HL-60/S4 treated with retinoic acid at 250 ng/mL for 4 days and 3 days (cell line): ENCODE data around the gene NLRC3.

Experiments
- in situ Hi-C: fragments of 300-500 bp; cut with MboI; formaldehyde crosslinking; loops from 2 replicates; pipeline ENCODE4 v1.7.0; 2022; ENCODE audit warnings: low sequenced_read_pairs

Gene NLRC3

GRCh38 chr16:3599121-3599520, 21.9 kb upstream of the NLRC3 start:
- in situ Hi-C loops = no loop called here

DNA sequence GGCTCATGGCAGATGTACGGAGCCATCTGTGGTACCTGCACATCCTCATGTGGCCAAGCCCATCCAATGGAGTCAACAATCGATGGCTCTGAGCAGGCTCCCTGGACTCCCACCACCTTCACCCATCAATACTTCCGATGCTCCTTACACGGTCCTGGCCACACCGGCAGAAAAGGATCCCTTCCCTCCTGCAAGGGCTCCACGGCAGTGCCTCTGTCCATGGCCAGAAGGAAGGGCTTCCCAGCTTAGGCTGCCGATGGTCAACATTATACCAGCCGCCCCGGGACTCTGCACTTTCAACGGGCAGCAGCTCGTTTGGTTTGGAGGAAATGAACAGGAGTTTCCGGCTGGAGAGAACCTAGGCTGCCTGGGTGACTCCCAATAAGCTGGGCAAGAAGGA, 21.0 kb upstream of the NLRC3 start:
- in situ Hi-C loops = no loop called here

DNA sequence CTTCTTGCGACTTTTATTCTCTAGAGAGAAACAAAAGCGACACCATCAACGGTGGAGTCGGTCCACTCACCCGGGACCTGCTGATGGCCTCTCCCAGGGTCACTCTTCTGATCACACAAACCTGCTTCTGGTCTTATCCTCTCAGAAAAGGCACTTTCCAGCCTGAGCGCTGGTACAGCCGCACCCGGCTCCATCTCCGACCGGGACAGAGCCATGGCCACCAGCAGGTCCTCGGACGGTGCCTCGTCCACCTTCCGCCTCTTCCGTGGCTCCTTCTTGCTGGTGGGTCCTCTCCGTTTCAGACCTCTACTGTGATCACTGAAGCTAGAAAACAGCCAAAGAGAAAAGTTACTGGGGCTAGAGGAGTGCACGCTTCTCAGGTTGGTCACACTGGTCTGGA, 20.5 kb upstream of the NLRC3 start:
- in situ Hi-C loops = no loop called here

DNA sequence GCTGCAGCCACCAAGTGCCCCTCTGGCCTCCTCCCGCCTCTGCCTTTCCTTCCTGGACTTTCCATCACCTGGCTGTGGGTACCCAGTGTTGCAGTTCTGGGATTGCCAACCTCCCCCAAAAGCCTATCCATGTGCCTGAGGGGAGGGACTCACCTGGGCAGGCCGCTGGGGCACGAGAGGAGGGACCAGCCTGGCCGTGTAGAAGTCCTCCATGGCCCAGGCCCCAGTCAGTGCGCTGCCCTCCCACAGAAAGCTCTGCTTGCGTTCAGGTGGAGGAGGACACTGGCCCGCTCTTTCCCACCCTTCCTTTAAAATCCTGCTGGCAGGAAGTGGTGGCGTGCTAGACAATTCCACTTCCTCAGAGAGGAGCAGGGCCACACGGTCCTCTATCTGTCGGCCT, 20.0 kb upstream of the NLRC3 start:
- in situ Hi-C loops = no loop called here

DNA sequence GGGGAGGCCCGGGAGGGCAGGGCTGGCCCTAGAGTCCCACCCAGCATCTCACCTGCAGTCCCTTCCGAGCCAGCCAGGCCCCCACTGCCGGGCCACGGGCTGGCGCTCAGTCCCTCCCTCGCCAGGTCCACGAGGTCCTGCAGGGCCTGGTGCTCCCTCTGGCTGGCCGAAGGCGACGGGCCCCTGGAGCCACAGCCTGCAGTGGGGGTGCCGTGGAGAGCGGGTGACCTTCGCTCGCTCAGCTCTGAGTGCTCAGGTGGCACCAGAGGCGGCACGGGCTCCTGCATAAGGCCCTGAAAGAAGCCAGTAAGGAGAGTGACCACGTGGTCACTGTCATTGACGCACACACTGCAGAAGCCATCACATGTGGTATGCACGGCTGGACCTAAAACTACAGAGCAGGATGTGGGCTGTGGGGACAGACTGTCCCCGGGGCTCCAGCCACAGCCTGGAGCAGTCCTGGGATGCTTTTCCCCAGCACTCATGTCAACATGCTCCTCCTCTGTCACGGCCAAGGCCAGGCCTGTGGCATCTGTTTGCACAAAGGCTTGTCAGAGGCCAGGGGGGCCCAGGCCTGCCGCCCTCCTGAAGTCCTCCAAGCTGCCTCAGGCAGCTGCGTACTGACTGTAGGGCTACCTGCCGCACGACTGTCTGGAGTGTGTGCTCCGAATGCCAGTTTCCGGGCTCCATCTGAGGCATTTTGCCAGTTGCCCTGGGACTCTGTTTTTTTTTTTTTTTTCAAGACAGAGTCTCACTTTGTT, 19.1 kb upstream of the NLRC3 start:
- in situ Hi-C loops = no loop called here

- in situ Hi-C loops = no loop called here
Observed at GRCh38 chr16:3595521-3596021, 18.4 kb upstream of the NLRC3 start.

- in situ Hi-C loops = no loop called here
Observed at GRCh38 chr16:3595110-3595486, 17.9 kb upstream of the NLRC3 start.

- in situ Hi-C loops = no loop called here
Observed at GRCh38 chr16:3594316-3595109, 17.3 kb upstream of the NLRC3 start.

DNA sequence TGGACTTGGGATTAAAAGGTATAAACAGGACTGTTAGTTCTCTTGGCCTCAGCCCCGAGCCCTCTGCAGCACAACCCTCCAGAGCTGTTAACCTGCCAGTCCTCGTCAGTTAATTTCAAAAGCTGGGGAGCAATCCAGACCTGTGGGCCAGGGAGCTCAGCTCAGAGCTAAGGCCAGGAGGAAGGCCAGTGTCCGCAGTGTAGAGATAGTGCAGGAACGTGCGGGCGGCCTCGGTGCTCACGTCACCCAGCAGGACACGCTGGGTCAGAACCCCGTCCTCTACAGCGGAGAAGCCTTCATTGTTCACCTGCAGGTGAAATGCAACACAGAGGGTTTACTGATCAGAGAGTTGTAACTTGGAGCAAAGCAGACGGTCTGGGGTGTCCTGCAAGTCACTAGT, 15.4 kb upstream of the NLRC3 start:
- in situ Hi-C loops = no loop called here

DNA sequence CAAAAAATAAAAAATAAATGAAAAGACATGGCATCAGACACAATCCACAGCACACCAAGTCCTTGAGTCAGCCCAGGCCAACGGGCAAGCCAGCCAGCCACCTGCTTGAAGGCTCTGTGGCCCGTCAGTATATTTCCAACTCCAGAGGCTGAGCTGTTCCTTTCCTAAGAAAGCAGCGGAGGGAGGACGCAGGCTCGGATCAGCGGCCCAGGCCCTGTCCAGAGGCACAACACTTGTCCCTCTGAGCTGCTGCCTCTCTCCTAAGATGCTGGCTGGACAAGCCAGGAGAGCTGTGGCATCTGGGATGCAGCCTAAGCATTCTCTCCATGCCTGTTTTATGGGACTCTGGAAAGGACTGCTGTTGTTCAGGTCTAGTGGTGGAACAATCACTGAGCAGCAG, 14.8 kb upstream of the NLRC3 start:
- in situ Hi-C loops = no loop called here

DNA sequence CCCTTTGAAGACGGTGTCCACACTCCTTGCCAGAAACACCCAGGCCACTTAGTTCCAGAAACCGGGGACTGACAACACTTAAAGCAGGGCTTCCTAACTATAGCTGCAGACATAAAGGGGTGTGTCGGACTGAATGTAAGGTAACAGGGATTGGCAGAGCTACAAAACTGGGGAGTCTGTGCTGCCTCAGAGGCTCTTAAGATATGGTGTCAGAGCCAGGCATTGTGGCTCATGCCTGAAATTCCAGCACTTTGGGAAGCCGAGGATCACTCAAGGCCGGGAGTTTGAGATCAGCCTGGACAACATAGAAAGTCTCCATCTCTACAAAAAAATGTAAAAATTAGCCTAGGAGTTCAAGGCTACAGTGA, 14.2 kb upstream of the NLRC3 start:
- in situ Hi-C loops = no loop called here

- in situ Hi-C loops = no loop called here
Observed at GRCh38 chr16:3590736-3591435, 13.7 kb upstream of the NLRC3 start.

DNA sequence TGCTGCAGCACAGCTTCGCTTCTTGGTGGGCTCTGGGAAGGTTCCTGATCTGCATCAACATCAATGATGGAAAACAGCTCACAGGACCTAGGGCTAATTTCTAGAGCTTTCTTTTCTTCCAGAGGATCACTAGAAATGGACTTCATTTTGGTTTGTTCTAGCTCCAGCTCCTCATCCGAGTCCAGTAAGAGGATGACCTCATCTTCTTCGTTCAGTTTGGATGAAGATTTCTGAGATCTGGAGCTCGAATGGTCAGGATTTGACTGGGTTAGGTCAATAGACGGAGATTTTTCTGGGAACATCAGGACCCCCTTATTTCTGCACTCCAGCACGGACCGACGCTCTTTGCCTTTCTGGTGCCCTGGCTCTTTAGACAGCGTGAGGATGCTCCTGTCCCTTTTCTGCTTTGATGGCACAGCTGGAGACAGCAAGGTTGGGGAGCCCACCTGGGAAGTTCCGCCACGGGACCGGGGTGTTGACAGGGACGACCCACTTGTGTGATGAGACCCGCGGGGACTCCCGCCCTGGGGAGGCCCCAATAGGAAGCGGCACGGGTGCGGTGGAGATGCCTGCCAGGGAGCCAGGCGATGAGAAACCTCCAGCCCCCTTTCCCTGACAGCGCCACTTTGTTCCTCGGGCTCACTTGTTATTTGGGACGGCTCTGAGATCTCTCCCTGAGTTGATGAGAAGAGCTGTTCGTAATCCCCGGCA, 12.9 kb upstream of the NLRC3 start:
- in situ Hi-C loops = no loop called here

DNA sequence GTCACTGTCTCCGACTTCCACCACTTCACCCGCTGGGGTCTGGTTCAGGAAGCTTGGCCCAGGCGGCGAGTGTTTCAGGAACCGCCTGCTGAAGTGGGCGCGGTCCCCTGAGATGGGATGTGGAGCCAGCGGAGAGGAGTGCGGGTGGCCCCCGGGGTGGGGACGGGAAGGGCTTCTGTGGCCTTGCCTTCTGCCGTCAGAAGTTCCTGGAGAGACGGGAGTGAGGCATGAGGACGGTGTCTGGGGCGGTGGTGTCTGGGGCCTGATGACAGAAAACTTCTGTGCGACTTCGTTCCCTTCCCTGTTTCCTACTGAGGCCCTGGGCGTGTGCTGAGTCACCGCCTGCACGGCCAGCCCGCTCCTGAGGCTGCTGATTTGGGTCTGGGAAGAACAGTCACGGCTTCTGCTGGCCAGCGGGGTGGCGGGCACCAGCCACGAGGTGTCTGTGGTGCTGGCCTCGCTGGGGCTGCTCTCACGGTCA, 12.3 kb upstream of the NLRC3 start:
- in situ Hi-C loops = no loop called here

- in situ Hi-C loops = no loop called here
Observed at GRCh38 chr16:3589001-3589400, 11.8 kb upstream of the NLRC3 start.

- in situ Hi-C loops = no loop called here
Observed at GRCh38 chr16:3587547-3588110, 10.4 kb upstream of the NLRC3 start.

GRCh38 chr16:3584412-3584811, 7.2 kb upstream of the NLRC3 start:
- in situ Hi-C loops = no loop called here

DNA sequence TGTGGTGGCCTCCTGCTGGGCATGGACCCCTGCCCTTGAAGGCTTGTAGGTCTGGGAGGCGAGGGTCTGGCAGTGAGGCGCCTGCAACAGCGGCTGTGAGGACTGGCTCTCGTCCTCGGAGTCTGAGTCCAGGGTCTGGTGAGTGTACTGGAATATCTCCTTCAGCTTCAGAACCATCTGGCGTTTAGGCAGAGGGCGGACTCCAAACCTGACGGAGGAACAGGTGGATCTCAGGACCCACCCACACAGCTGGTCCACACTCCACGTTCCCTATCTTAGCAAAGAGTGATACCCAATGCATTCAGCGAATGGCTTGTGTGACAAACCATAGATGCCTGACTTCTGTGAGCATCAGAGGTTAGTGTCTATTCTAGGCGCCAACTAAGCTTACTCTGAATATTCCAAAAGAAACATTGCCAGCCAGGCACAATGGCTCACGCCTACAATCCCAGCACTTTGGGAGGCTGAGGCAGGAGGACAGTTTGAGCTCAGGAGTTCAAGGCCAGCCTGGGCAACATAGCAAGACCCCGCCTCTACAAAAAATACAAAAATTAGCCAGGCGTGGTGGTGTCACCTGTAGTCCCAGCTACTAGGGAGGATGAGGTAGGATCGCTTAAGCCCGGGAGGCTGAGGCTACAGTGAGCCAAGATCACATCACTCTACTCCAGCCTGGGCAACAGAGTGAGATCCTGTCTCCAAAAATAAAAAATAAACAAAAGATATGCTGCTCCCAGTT, 6.3 kb upstream of the NLRC3 start:
- in situ Hi-C loops = no loop called here

- in situ Hi-C loops = no loop called here
Observed at GRCh38 chr16:3582276-3583165, 5.3 kb upstream of the NLRC3 start.
